DOHH2 (cell line): ENCODE measurements around the gene LRP8.

Experiments used
- H3F3A ChIP-seq: fragments of 200-600 bp; sonication (generic), shearing (Covaris generic); 2 replicates; pipeline ENCODE4 v1.6.0; 2016; ENCODE audit warnings: antibody characterized with exemption, mild to moderate bottlenecking; ENCODE audit not compliant: control insufficient read depth, insufficient read depth
- H3K27ac ChIP-seq: fragments of 200-600 bp; sonication (generic); 2 replicates; pipeline ENCODE4 v1.5.1; 2014; ENCODE audit warnings: low read depth, mild to moderate bottlenecking, low read length, moderate library complexity
- H3K27me3 ChIP-seq: fragments of 200-600 bp; sonication (generic); 2 replicates; pipeline ENCODE4 v1.6.1; 2014; ENCODE audit warnings: mild to moderate bottlenecking, low read length, mixed read lengths; ENCODE audit not compliant: control insufficient read depth
- H3K36me3 ChIP-seq: fragments of 200-600 bp; sonication (generic); 2 replicates; pipeline ENCODE4 v1.6.1; 2014; ENCODE audit warnings: mild to moderate bottlenecking, low read length, moderate library complexity, mixed read lengths; ENCODE audit not compliant: control insufficient read depth
- H3K4me1 ChIP-seq: fragments of 200-600 bp; sonication (generic); 2 replicates; pipeline ENCODE4 v1.6.1; 2014; ENCODE audit warnings: mild to moderate bottlenecking, low read length, mixed read lengths; ENCODE audit not compliant: control insufficient read depth
- H3K4me2 ChIP-seq: fragments of 200-600 bp; sonication (generic); 2 replicates; pipeline ENCODE4 v1.6.0; 2014; ENCODE audit warnings: mild to moderate bottlenecking, low read length, moderate library complexity
- H3K4me3 ChIP-seq: fragments of 200-600 bp; sonication (generic); 2 replicates; pipeline ENCODE4 v1.5.1; 2014; ENCODE audit warnings: mild to moderate bottlenecking, low read length, mixed read lengths
- H3K79me2 ChIP-seq: fragments of 200-600 bp; sonication (generic); 2 replicates; pipeline ENCODE4 v1.6.1; 2014; ENCODE audit warnings: mild to moderate bottlenecking, low read length, mixed read lengths; ENCODE audit not compliant: control insufficient read depth
- H3K9me2 ChIP-seq: fragments of 200-600 bp; sonication (generic); replicated peaks from 2 replicates; pipeline ENCODE4 v1.6.1; 2014; ENCODE audit warnings: mild to moderate bottlenecking, low read length, mixed read lengths; ENCODE audit not compliant: control insufficient read depth
- H3K9me3 ChIP-seq: fragments of 200-600 bp; sonication (generic); 2 replicates; pipeline ENCODE4 v1.6.1; 2014; ENCODE audit warnings: antibody characterized with exemption, low read length, mixed read lengths; ENCODE audit not compliant: control insufficient read depth, insufficient read depth
- H4K20me1 ChIP-seq: fragments of 200-600 bp; sonication (generic); 2 replicates; pipeline ENCODE4 v1.6.0; 2014; ENCODE audit warnings: low read depth, mild to moderate bottlenecking, antibody characterized with exemption, low read length, moderate library complexity; ENCODE audit not compliant: control insufficient read depth, insufficient read depth
- CTCF ChIP-seq: fragments of 200-600 bp; sonication (generic); IDR thresholded peaks from one replicate; pipeline ENCODE4 v1.5.1; 2014; ENCODE audit warnings: antibody characterized with exemption, mild to moderate bottlenecking, low read depth, low read length; ENCODE audit not compliant: poor library complexity, severe bottlenecking
- EZH2phosphoT487 ChIP-seq: fragments of 200-600 bp; sonication (generic); IDR thresholded peaks from 2 replicates; pipeline ENCODE4 v1.6.1; 2017; ENCODE audit warnings: borderline replicate concordance, mild to moderate bottlenecking, antibody characterized with exemption, low read length, moderate library complexity, mixed read lengths

The LRP8 gene

GRCh38 chr1:53354119-53354518, 26.2 kb upstream of the LRP8 start:
- Histone ChIP-seq H3K4me3 (no peak overlapping the region), H3K9me2 (no peaks in the 10 kb centered on the region), H3F3A (no peaks in the 10 kb centered on the region), H3K9me3 (peaks cover 7% of the 10 kb centered on the region; the same call in 1 of the 2 replicates), H3K27ac (no peak overlapping the region), H4K20me1 (no peaks in the 10 kb centered on the region), H3K36me3 (no peaks in the 10 kb centered on the region), H3K27me3 (peaks cover 12% of the 10 kb centered on the region), H3K4me1 (no peaks in the 10 kb centered on the region), H3K4me2 (no peak overlapping the region), H3K79me2 (no peaks in the 10 kb centered on the region)
- no peak for TF ChIP-seq CTCF
- TF ChIP-seq EZH2phosphoT487, result no peak

GRCh38 chr1:53352561-53352960, 24.7 kb upstream of the LRP8 start:
- TF ChIP-seq EZH2phosphoT487, result no peak
- TF ChIP-seq CTCF, result no peak
- no peaks in the 10 kb centered on the region for H3K9me2 ChIP-seq

GRCh38 chr1:53350853-53351767, 23.2 kb upstream of the LRP8 start:
- Histone ChIP-seq H3K27ac (no peak overlapping the region), H3K79me2 (no peaks in the 10 kb centered on the region), H3K9me2 (no peaks in the 10 kb centered on the region), H4K20me1 (no peaks in the 10 kb centered on the region), H3K4me2 (no peak overlapping the region), H3K4me1 (no peaks in the 10 kb centered on the region), H3K27me3 (0 out of 2 replicates have a peak, but pooled peaks cover 2% of the 10 kb centered on the region), H3K36me3 (no peaks in the 10 kb centered on the region), H3K9me3 (no peaks in the 10 kb centered on the region), H3K4me3 (no peak overlapping the region), H3F3A (no peaks in the 10 kb centered on the region)
- TF ChIP-seq CTCF (no peak), EZH2phosphoT487 (no peak)

More at GRCh38 chr1:53352561-53352960, 24.7 kb upstream of the LRP8 start:
- H3K36me3 ChIP-seq, result no peaks in the 10 kb centered on the region
- no peaks in the 10 kb centered on the region for H3K4me1 ChIP-seq
- H3K4me3 ChIP-seq, result no peak overlapping the region
- no peak overlapping the region for H3K27ac ChIP-seq
- no peaks in the 10 kb centered on the region for H3F3A ChIP-seq
- H3K79me2 ChIP-seq, result no peaks in the 10 kb centered on the region
- no peak overlapping the region for H3K4me2 ChIP-seq
- peaks cover 6% of the 10 kb centered on the region for H3K27me3 ChIP-seq
- H3K9me3 ChIP-seq, result 0 out of 2 replicates have a peak, but pooled peaks cover 4% of the 10 kb centered on the region
- H4K20me1 ChIP-seq, result no peaks in the 10 kb centered on the region
